ENCODE results near the gene NCOA6. TPM values are rescaled to one million over a fixed set of nuclear protein-coding genes. Genes with fewer than 3 reads are reported as not detected.

Gene NCOA6
- total and polyA plus RNA-seq, 2 donors (not counting 1 experiment from before 2014, with no cell fraction given) = 16.0 to 31.9 TPM

DNA sequence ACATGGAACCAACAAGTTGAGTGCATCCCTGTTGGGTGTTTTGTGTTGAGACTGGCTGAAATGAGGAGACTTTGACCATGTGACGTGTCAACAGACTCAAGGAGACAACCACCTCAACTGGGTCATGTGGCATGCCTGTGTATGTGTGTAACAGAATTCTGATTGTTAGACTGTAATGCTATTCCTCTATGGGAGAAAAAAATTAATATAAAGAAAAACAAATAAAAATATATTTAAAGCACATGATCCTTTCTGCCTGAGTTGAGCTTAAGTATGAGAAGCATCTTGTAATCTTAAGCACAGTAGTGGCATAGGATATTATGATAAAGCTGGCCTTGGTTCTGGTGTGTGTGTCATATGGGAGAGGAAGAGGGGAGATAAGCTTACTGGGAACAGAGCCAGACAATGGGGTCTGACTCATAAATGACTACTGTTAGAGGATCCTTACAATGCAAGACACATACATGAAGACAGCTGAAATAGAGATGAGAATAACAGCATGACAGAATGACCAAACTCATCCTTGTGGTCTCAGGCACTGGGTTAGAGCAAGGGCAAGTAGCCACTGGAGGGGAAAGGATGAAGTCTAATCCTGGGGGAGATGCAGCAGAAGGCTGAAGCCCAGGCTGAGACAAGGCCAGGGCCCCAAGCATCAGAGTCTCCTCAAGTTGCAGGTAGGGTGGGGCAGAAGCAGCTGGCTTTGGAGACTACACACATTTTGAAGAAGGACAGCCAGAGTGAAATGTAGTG, 112.1 kb downstream of the NCOA6 start:
- WGBS (ENCODE audit: insufficient coverage) = no CpG with 5 or more reads among the region's 1 CpG
- Mint-ChIP-seq H3K27ac (no peak overlapping the region), H3K4me3 (no peak overlapping the region), H3K4me1 (peaks cover 14% of the 10 kb centered on the region), H3K27me3 (no peaks in the 10 kb centered on the region), H3K9me3 (ENCODE audit: insufficient read depth) (no peaks in the 10 kb centered on the region)
- no peak overlapping the region for H2AFZ ChIP-seq (ENCODE audit: insufficient read depth, low read depth, low read length, poor library complexity, severe bottlenecking)
- H4K20me1 ChIP-seq (ENCODE audit: control insufficient read depth, insufficient read depth, low read length, poor library complexity, severe bottlenecking) = peaks cover 7% of the 10 kb centered on the region
- CTCF ChIA-PET = interaction anchor here (0.6 to 1.6 kb wide), 6 partner anchors 19 to 1173 kb away, joined by 3 to 5 read pairs (median 3); no protein-coding TSS in a partner anchor
- no peak for ATAC-seq (ENCODE audit: low read depth)
- no peak overlapping the region for H3K27ac ChIP-seq (ENCODE audit: low read length in 2 of 2)
- H3K9me3 ChIP-seq (ENCODE audit: control extremely low read depth in 1 of 3, control insufficient read depth in 2 of 3, insufficient read depth in 1 of 3, low read length in 2 of 3) = no peaks in the 10 kb centered on the region
- H3K4me2 ChIP-seq (replicated peaks; ENCODE audit: low read depth, low read length, poor library complexity, severe bottlenecking) = no peak overlapping the region
- POLR2A ChIA-PET = interaction anchor here (0.6 kb wide), 1 partner anchor 38 kb away, joined by 3 read pairs; no protein-coding TSS in a partner anchor
- H3K9ac ChIP-seq (ENCODE audit: low read length) = no peak overlapping the region
- TF ChIP-seq CTCF (IDR thresholded peaks at IDR 0.05) (no peak), EZH2 (IDR thresholded peaks at IDR 0.05; ENCODE audit: borderline replicate concordance, insufficient read depth, low read depth, low read length, poor library complexity, severe bottlenecking) (no peak)
- no peaks in the 10 kb centered on the region for H3K27me3 ChIP-seq (replicated peaks in 1 of 4; ENCODE audit: control extremely low read depth in 1 of 4, control insufficient read depth in 3 of 4, insufficient read depth in 4 of 4, low read length in 3 of 4)
- no peak for DNase-seq
- H3K79me2 ChIP-seq (ENCODE audit: control insufficient read depth, insufficient read depth, low read length) = no peaks in the 10 kb centered on the region
- H3K4me1 ChIP-seq (ENCODE audit: control insufficient read depth in 2 of 2, insufficient read depth in 2 of 2, low read length in 2 of 2) = peaks cover 8 to 14% of the 10 kb centered on the region in 2 donors
- intact Hi-C loops (cut with micrococcal nuclease) = no loop called here
- H3K4me3 ChIP-seq (ENCODE audit: control extremely low read depth in 1 of 5, extremely low read depth in 1 of 5, insufficient read depth in 1 of 5, low read depth in 2 of 5, low read length in 4 of 5) = no peak overlapping the region
- H3K36me3 ChIP-seq (replicated peaks in 1 of 2; ENCODE audit: control extremely low read depth in 1 of 2, control insufficient read depth in 1 of 2, extremely low read depth in 1 of 2, insufficient read depth in 2 of 2, low read length in 1 of 2) = peaks cover 0 to 9% of the 10 kb centered on the region in 2 experiments

GRCh38 chr20:34712525-34713192, 112.8 kb downstream of the NCOA6 start:
- H3K27ac Mint-ChIP-seq = no peak overlapping the region
- no peak overlapping the region for H2AFZ ChIP-seq (ENCODE audit: insufficient read depth, low read depth, low read length, poor library complexity, severe bottlenecking)
- no peak overlapping the region for H3K4me3 Mint-ChIP-seq
- POLR2A ChIA-PET = no interaction called here
- no peaks in the 10 kb centered on the region for H3K9me3 Mint-ChIP-seq (ENCODE audit: insufficient read depth)
- no peak overlapping the region for H3K4me3 ChIP-seq (ENCODE audit: control extremely low read depth in 1 of 5, extremely low read depth in 1 of 5, insufficient read depth in 1 of 5, low read depth in 2 of 5, low read length in 4 of 5)
- intact Hi-C loops (cut with micrococcal nuclease) = no loop called here
- peaks cover 10 to 14% of the 10 kb centered on the region in 2 donors for H3K4me1 ChIP-seq (ENCODE audit: control insufficient read depth in 2 of 2, insufficient read depth in 2 of 2, low read length in 2 of 2)
- H4K20me1 ChIP-seq (ENCODE audit: control insufficient read depth, insufficient read depth, low read length, poor library complexity, severe bottlenecking) = peaks cover 7% of the 10 kb centered on the region
- DNase-seq (no peak), ATAC-seq (ENCODE audit: low read depth) (no peak)
- no peak overlapping the region for H3K9ac ChIP-seq (ENCODE audit: low read length)
- H3K27me3 ChIP-seq (replicated peaks in 1 of 4; ENCODE audit: control extremely low read depth in 1 of 4, control insufficient read depth in 3 of 4, insufficient read depth in 4 of 4, low read length in 3 of 4) = no peaks in the 10 kb centered on the region
- no peak overlapping the region for H3K27ac ChIP-seq (ENCODE audit: low read length in 2 of 2)
- 85% methylated on average over 2 of the region's 5 CpGs for WGBS (ENCODE audit: insufficient coverage)
- H3K9me3 ChIP-seq (ENCODE audit: control extremely low read depth in 1 of 3, control insufficient read depth in 2 of 3, insufficient read depth in 1 of 3, low read length in 2 of 3) = no peaks in the 10 kb centered on the region
- no peaks in the 10 kb centered on the region for H3K27me3 Mint-ChIP-seq
- no peak for TF ChIP-seq CTCF (IDR thresholded peaks at IDR 0.05)
- no peak for TF ChIP-seq EZH2 (IDR thresholded peaks at IDR 0.05; ENCODE audit: borderline replicate concordance, insufficient read depth, low read depth, low read length, poor library complexity, severe bottlenecking)
- no peaks in the 10 kb centered on the region for H3K79me2 ChIP-seq (ENCODE audit: control insufficient read depth, insufficient read depth, low read length)
- H3K36me3 ChIP-seq (replicated peaks in 1 of 2; ENCODE audit: control extremely low read depth in 1 of 2, control insufficient read depth in 1 of 2, extremely low read depth in 1 of 2, insufficient read depth in 2 of 2, low read length in 1 of 2) = peaks cover 0 to 9% of the 10 kb centered on the region in 2 experiments
- H3K4me2 ChIP-seq (replicated peaks; ENCODE audit: low read depth, low read length, poor library complexity, severe bottlenecking) = no peak overlapping the region
- peaks cover 17% of the 10 kb centered on the region for H3K4me1 Mint-ChIP-seq
- CTCF ChIA-PET = interaction anchor here (1.1 to 1.6 kb wide), 2 partner anchors 174 to 176 kb away, joined by 3 to 5 read pairs; no protein-coding TSS in a partner anchor

All from B cell (primary cell).